Measurements from ENCODE around the gene GUCA2B. TPM values are rescaled to one million over a fixed set of nuclear protein-coding genes. Genes with fewer than 3 reads are reported as not detected.

Gene GUCA2B
- total RNA-seq, 1 experiment from 2014 or later, result not detected

DNA sequence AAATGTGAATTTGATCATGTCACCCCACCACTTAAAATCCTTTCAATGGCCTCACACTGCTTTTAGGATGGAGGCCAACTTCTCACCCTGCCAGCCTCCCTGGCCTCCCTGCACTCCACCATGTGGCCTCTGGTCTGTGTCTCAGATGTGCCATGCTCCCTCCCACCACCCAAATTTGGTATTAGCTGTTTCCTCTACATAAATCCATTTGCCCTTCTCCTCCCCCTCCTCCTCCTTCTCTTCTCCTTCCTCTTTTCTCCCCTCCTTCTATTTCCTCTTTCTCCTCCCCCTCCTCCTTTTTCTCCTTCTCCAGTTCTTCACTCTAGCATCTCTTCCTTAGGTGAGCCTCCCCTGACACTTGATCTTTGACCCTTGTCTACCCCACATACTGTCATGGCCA is 16.7 kb upstream of the GUCA2B start:
- no peak overlapping the region for H3K27ac Mint-ChIP-seq (ENCODE audit: unreplicated experiment)
- peaks cover 45% of the 10 kb centered on the region for H3K27me3 Mint-ChIP-seq (ENCODE audit: unreplicated experiment)
- BruUV-seq (replicated peaks), result no TSS peak
- intact Hi-C loops (cut with micrococcal nuclease; ENCODE audit: unreplicated experiment), result no loop called here
- no peak for DNase-seq
- H3K9me3 Mint-ChIP-seq (ENCODE audit: low read depth, unreplicated experiment), result no peaks in the 10 kb centered on the region
- H3K4me3 Mint-ChIP-seq (ENCODE audit: low read depth, unreplicated experiment), result no peak overlapping the region
- CTCF ChIA-PET, result no interaction called here
- no peaks in the 10 kb centered on the region for H3K36me3 Mint-ChIP-seq (ENCODE audit: insufficient read depth, unreplicated experiment)
- TF ChIP-seq, protein P1, sequence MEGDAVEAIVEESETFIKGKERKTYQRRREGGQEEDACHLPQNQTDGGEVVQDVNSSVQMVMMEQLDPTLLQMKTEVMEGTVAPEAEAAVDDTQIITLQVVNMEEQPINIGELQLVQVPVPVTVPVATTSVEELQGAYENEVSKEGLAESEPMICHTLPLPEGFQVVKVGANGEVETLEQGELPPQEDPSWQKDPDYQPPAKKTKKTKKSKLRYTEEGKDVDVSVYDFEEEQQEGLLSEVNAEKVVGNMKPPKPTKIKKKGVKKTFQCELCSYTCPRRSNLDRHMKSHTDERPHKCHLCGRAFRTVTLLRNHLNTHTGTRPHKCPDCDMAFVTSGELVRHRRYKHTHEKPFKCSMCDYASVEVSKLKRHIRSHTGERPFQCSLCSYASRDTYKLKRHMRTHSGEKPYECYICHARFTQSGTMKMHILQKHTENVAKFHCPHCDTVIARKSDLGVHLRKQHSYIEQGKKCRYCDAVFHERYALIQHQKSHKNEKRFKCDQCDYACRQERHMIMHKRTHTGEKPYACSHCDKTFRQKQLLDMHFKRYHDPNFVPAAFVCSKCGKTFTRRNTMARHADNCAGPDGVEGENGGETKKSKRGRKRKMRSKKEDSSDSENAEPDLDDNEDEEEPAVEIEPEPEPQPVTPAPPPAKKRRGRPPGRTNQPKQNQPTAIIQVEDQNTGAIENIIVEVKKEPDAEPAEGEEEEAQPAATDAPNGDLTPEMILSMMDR (IDR thresholded peaks at IDR 0.05; ENCODE audit: unreplicated experiment), result no peak
- H3K4me1 Mint-ChIP-seq (ENCODE audit: low read depth, unreplicated experiment), result no peaks in the 10 kb centered on the region

DNA sequence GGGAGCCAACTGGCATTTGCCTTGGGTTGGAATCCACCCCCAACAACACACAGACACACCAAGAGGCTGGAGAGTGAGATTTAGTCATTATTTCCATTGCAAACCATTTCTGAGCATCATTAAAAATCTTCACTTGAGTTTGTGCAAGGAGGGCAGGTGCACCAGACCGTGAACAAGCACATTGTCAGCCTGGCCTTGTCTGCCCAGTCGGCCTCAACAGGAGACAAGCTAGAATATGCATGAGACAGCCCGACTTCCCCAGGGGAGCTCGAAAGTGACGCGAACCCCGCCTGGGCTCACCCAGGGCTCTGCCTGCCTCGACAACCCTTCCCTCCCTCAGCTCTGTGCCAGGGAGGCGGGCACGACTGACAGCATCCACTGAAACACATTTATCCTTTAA is 15.4 kb upstream of the GUCA2B start:
- BruUV-seq (replicated peaks), result no TSS peak
- intact Hi-C loops (cut with micrococcal nuclease; ENCODE audit: unreplicated experiment), result no loop called here
- CTCF ChIA-PET, result interaction anchor here (0.6 kb wide), 1 partner anchor 366 kb away, joined by 5 read pairs; no protein-coding TSS in a partner anchor

DNA sequence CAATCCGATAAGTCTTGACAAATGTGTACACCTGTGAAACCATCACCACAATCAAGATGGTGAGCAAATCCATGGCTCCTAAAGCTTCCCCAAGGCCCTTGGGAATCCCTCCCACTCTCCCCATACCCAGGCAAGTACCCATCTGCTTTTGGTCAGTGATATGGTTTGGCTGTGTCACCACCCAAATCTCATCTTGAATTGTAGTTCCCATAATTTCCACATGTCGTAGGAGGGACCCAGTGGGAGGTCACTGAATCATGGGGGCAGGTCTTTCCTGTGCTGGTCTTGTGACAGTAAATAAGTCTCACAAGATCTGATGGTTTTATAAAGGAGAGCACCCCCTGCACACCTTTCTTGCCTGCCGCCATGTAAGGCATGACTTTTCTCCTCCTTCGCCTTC is 14.6 kb upstream of the GUCA2B start:
- no peaks in the 10 kb centered on the region for H3K4me1 Mint-ChIP-seq (ENCODE audit: low read depth, unreplicated experiment)
- no peak overlapping the region for H3K4me3 Mint-ChIP-seq (ENCODE audit: low read depth, unreplicated experiment)
- intact Hi-C loops (cut with micrococcal nuclease; ENCODE audit: unreplicated experiment), result no loop called here
- no peak for DNase-seq
- H3K27ac Mint-ChIP-seq (ENCODE audit: unreplicated experiment), result no peak overlapping the region
- no TSS peak for BruUV-seq (replicated peaks)
- no peaks in the 10 kb centered on the region for H3K9me3 Mint-ChIP-seq (ENCODE audit: low read depth, unreplicated experiment)
- H3K36me3 Mint-ChIP-seq (ENCODE audit: insufficient read depth, unreplicated experiment), result no peaks in the 10 kb centered on the region
- H3K27me3 Mint-ChIP-seq (ENCODE audit: unreplicated experiment), result peaks cover 55% of the 10 kb centered on the region
- TF ChIP-seq, protein P1 (IDR thresholded peaks at IDR 0.05; ENCODE audit: unreplicated experiment), result no peak
- CTCF ChIA-PET, result no interaction called here

More for the DNA sequence above, 15.4 kb upstream of the GUCA2B start:
- TF ChIP-seq, protein P1 (IDR thresholded peaks at IDR 0.05; ENCODE audit: unreplicated experiment), result no peak
- Mint-ChIP-seq H3K4me3 (ENCODE audit: low read depth, unreplicated experiment) (no peak overlapping the region), H3K36me3 (ENCODE audit: insufficient read depth, unreplicated experiment) (no peaks in the 10 kb centered on the region), H3K9me3 (ENCODE audit: low read depth, unreplicated experiment) (no peaks in the 10 kb centered on the region), H3K27me3 (ENCODE audit: unreplicated experiment) (peaks cover 57% of the 10 kb centered on the region), H3K27ac (ENCODE audit: unreplicated experiment) (no peak overlapping the region), H3K4me1 (ENCODE audit: low read depth, unreplicated experiment) (no peaks in the 10 kb centered on the region)
- no peak for DNase-seq

DNA sequence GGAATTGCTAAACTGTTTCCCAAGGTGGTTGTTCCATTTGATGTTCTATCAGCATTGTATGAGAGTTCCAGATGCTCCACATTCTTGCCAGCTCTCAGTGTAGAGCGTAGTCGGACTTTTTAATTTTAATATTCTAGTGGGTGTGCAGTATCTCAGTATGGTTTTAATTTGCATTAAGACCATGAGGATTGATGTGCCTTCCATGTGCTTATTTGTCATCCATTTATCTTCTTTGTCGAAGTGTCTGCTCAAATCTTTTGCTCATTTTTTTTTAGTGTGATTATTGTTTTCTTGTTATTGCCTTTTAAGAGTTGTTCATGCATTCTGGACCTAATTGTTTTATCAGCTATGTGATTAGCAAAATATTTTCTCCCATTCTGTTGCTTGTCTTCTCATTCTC is 13.8 kb upstream of the GUCA2B start:
- intact Hi-C loops (cut with micrococcal nuclease; ENCODE audit: unreplicated experiment), result no loop called here
- Mint-ChIP-seq H3K4me3 (ENCODE audit: low read depth, unreplicated experiment) (no peak overlapping the region), H3K4me1 (ENCODE audit: low read depth, unreplicated experiment) (no peaks in the 10 kb centered on the region), H3K27me3 (ENCODE audit: unreplicated experiment) (peaks cover 55% of the 10 kb centered on the region), H3K27ac (ENCODE audit: unreplicated experiment) (no peak overlapping the region), H3K9me3 (ENCODE audit: low read depth, unreplicated experiment) (no peaks in the 10 kb centered on the region), H3K36me3 (ENCODE audit: insufficient read depth, unreplicated experiment) (no peaks in the 10 kb centered on the region)
- BruUV-seq (replicated peaks), result no TSS peak
- TF ChIP-seq, protein P1 (IDR thresholded peaks at IDR 0.05; ENCODE audit: unreplicated experiment), result no peak
- CTCF ChIA-PET, result no interaction called here
- DNase-seq, result no peak

Data from Calu3 (cell line).